Sigmoid colon (tissue), 4 donors: ENCODE results near the gene RCOR2.

Source experiments
- EP300 ChIP-seq, 4 donors: sonication (generic); formaldehyde crosslinking; IDR thresholded peaks; one replicate each; pipeline ENCODE4 v1.6.1; 2017; ENCODE audit warnings: antibody characterized with exemption in 4 of 4
- TF ChIP-seq, protein P1 (sequence below), 4 experiments: fragments of 450-650 bp in 3 of 4; fragments of 200-600 bp in 1 of 4; IDR thresholded peaks; one replicate each; pipeline ENCODE4 v1.5.1; 2016 to 2019; ENCODE audit warnings: antibody characterized with exemption in 4 of 4, mild to moderate bottlenecking in 3 of 4, moderate library complexity in 2 of 4

DNA sequence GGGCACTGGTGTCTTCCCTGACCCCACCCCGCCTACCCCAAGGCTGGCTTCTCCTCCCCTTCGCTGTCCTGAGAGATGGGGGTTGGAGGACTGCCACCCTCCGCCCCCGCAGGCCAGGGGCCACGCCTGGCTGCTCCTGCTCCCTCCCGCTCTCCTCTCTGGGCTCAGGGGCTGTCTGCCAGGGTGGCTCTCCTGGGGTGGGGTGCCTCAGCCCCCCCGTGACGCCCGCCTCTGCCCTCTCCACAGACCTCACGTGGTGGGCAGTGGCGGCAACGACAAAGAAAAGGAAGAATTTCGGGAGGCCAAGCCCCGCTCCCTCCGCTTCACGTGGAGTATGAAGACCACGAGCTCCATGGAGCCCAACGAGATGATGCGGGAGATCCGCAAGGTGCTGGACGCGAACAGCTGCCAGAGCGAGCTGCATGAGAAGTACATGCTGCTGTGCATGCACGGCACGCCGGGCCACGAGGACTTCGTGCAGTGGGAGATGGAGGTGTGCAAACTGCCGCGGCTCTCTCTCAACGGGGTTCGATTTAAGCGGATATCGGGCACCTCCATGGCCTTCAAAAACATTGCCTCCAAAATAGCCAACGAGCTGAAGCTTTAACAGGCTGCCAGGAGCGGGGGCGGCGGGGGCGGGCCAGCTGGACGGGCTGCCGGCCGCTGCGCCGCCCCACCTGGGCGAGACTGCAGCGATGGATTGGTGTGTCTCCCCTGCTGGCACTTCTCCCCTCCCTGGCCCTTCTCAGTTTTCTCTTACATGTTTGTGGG is 8.1 kb downstream of the RCOR2 start:
- no peak for TF ChIP-seq EP300 (IDR thresholded peaks at IDR 0.05)
- TF ChIP-seq, protein P1, sequence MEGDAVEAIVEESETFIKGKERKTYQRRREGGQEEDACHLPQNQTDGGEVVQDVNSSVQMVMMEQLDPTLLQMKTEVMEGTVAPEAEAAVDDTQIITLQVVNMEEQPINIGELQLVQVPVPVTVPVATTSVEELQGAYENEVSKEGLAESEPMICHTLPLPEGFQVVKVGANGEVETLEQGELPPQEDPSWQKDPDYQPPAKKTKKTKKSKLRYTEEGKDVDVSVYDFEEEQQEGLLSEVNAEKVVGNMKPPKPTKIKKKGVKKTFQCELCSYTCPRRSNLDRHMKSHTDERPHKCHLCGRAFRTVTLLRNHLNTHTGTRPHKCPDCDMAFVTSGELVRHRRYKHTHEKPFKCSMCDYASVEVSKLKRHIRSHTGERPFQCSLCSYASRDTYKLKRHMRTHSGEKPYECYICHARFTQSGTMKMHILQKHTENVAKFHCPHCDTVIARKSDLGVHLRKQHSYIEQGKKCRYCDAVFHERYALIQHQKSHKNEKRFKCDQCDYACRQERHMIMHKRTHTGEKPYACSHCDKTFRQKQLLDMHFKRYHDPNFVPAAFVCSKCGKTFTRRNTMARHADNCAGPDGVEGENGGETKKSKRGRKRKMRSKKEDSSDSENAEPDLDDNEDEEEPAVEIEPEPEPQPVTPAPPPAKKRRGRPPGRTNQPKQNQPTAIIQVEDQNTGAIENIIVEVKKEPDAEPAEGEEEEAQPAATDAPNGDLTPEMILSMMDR (IDR thresholded peaks at IDR 0.05) = no peak
